NB4 (cell line): Measurements from ENCODE around the gene HHATL.

Experiments used
- DNase-seq: peaks from one replicate; pipeline ENCODE4 v3.0.0; 2010; ENCODE audit warnings: low read depth
- H3K4me3 ChIP-seq: one replicate; pipeline ENCODE4 v1.5.1; 2011; ENCODE audit warnings: mild to moderate bottlenecking, low read depth, low read length, moderate library complexity
- CTCF ChIP-seq: IDR thresholded peaks from one replicate; pipeline ENCODE4 v1.5.1; 2012; ENCODE audit warnings: low read depth, low read length
- MAX ChIP-seq: IDR thresholded peaks from 2 replicates; pipeline ENCODE4 v1.6.1; 2011; ENCODE audit warnings: low read depth, low read length
- MYC ChIP-seq: IDR thresholded peaks from 2 replicates; pipeline ENCODE4 v1.6.1; 2011; ENCODE audit warnings: low read depth, low read length
- POLR2A ChIP-seq: IDR thresholded peaks from 2 replicates; pipeline ENCODE4 v1.6.1; 2011; ENCODE audit warnings: mild to moderate bottlenecking; ENCODE audit not compliant: insufficient read length; ENCODE audit errors: extremely low read depth

HHATL gene

GRCh38 chr3:42699511-42699971 is 3.1 kb downstream of the HHATL start:
- no peak overlapping the region for H3K4me3 ChIP-seq
- no peak for TF ChIP-seq MYC
- no peak for TF ChIP-seq POLR2A
- no peak for TF ChIP-seq CTCF
- no peak for TF ChIP-seq MAX
- DNase-seq = peak; percentile 46

- H3K4me3 ChIP-seq = no peak overlapping the region
- no peak for TF ChIP-seq MYC
- TF ChIP-seq MAX = no peak
- TF ChIP-seq CTCF = no peak
- no peak for TF ChIP-seq POLR2A
These were observed 3.7 kb downstream of the HHATL start for GRCh38 chr3:42698911-42699230.

GRCh38 chr3:42698216-42698910 is 4.2 kb downstream of the HHATL start:
- no peak for DNase-seq
- TF ChIP-seq CTCF (no peak), MAX (no peak), POLR2A (no peak), MYC (no peak)
- H3K4me3 ChIP-seq = no peak overlapping the region

More at GRCh38 chr3:42698911-42699230, 3.7 kb downstream of the HHATL start:
- DNase-seq = peak; percentile 12

- H3K4me3 ChIP-seq = no peak overlapping the region
- TF ChIP-seq MYC (no peak), MAX (no peak), CTCF (no peak), POLR2A (no peak)
- no peak for DNase-seq
These were observed 5.1 kb downstream of the HHATL start for GRCh38 chr3:42697289-42698051.

GRCh38 chr3:42696356-42697288 is 6.0 kb downstream of the HHATL start:
- no peak overlapping the region for H3K4me3 ChIP-seq
- no peak for DNase-seq
- TF ChIP-seq MYC (no peak), POLR2A (no peak), CTCF (no peak), MAX (no peak)
